ENCODE data around the gene PLEKHG5.

The PLEKHG5 gene, protein sequence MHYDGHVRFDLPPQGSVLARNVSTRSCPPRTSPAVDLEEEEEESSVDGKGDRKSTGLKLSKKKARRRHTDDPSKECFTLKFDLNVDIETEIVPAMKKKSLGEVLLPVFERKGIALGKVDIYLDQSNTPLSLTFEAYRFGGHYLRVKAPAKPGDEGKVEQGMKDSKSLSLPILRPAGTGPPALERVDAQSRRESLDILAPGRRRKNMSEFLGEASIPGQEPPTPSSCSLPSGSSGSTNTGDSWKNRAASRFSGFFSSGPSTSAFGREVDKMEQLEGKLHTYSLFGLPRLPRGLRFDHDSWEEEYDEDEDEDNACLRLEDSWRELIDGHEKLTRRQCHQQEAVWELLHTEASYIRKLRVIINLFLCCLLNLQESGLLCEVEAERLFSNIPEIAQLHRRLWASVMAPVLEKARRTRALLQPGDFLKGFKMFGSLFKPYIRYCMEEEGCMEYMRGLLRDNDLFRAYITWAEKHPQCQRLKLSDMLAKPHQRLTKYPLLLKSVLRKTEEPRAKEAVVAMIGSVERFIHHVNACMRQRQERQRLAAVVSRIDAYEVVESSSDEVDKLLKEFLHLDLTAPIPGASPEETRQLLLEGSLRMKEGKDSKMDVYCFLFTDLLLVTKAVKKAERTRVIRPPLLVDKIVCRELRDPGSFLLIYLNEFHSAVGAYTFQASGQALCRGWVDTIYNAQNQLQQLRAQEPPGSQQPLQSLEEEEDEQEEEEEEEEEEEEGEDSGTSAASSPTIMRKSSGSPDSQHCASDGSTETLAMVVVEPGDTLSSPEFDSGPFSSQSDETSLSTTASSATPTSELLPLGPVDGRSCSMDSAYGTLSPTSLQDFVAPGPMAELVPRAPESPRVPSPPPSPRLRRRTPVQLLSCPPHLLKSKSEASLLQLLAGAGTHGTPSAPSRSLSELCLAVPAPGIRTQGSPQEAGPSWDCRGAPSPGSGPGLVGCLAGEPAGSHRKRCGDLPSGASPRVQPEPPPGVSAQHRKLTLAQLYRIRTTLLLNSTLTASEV

GRCh38 chr1:6491480-6491962 lies at the start of gene PLEKHG5:
PLEKHG5 (minus strand) TSS chr1:6491667; CDS start chr1:6477571, 14,096 bp downstream.
- no peak for DNase-seq (ENCODE audit: low read depth)

DNA sequence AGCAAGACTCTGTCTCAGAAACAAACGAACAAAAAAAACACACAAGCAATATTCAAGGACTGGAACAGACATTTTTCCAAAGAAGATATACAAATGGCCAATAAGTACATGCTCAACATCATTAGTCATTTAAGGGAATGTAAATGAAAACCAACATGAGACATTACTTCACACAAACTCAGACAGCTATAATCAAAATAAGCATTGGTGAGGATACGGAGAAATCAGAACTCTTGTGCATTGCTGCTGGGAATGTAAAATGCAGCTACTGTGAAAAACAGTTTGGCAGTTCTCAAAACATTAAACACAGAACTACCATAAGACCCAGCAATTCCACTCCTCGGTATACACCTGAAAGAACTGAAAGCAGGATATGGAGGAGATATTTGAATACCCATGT lies 47.5 kb upstream of the PLEKHG5 start:
- DNase-seq (ENCODE audit: low read depth), result no peak

GRCh38 chr1:6536291-6536690 lies 44.8 kb upstream of the PLEKHG5 start:
- no peak for DNase-seq (ENCODE audit: low read depth)

DNA sequence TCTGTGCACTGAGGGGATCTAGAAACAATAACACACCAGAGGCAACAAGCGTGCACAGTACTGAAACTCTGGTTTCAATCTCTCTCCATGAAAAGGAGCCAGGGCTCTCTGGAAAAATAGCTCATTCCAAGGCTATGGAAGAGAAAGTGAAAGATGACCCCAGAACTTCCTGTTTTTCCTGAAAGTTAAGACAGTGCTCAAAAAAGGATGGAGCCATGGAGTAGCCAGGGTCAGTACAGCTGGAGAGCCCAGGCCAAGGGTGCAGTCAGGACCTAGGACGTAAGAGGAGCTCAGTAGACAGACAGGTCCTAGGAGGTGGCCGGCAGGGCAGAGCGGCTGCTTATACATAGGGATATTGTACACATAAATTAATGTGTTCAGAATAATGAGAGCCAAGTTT lies 43.7 kb upstream of the PLEKHG5 start:
- no peak for DNase-seq (ENCODE audit: low read depth)

DNA sequence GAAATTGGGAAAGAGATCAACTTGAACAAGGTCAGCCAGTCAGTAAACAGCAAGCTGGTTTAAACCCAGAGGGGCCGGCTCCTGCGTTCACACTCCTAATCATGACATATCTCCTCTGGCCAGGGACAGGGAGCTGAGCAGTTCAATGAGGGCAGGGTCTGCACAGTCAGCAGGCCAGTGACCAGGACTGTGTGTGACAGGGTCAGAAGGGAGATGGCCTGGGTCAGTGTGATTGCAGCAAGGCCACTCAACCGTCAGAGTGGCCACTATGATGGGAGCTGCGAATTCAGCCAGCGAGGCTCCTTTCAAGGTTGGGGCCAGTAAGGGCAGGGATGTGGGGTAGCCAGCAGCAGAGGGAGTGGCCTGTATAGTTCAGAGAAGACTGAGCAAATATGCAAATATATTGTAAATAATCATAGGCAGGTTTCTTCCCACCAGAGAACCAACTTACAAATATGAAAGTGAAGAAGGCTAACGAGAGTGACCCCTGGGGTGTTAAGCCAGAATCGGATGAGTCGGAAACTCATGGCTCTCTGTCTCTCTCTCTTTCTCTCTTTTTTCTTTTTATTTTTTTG lies 42.9 kb upstream of the PLEKHG5 start:
- DNase-seq (ENCODE audit: low read depth), result no peak

DNA sequence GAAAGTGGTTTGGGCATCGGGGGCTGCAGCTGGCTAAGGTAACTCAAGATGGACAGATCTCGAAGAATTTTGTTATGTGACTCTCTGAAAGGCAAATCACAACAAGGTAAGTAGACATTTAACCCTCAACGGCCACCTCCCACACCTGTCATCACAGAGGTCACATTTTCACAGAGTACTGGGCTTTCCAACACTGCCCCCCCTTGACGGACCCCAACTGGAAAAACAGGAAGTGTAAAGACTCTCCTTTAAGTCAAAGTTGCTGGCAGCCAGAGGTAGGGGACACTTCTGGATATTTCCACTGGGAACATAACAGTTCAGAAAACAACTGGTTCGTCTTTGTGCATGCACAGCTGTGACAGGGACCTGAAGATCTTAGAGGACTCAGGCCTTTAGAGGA lies 40.5 kb upstream of the PLEKHG5 start:
- DNase-seq (ENCODE audit: low read depth), result no peak

DNA sequence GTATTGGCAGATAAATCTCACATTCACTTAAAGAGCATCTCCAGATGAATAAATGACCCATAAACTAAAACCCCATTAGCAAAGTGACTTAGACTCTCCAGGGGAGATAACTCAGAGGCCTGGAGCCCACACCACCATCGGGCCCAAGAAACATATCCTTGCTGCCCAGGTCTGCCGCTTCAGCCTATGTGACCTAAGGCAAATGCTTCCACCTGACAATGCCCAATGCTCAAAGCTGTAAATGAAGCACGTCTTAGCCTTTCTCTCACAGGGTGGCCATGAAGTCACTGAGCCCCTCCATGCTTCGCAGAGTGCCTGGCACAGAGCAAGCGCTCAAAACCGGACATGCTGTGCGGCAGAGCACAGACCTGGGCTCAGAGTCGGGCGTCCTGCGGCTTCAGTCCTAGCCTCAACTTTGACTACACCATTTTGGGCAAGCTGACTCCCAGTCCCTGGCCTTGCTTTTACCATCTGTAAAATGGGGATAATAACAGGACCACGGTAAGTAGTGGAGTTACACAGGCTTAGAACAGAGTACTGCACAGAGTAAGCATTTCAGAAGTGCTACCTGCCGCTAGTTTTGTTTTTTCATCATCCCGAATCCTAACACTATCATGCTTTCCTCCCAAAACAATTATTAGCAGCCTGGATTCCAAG lies 39.2 kb upstream of the PLEKHG5 start:
- no peak for DNase-seq (ENCODE audit: low read depth)

DNA sequence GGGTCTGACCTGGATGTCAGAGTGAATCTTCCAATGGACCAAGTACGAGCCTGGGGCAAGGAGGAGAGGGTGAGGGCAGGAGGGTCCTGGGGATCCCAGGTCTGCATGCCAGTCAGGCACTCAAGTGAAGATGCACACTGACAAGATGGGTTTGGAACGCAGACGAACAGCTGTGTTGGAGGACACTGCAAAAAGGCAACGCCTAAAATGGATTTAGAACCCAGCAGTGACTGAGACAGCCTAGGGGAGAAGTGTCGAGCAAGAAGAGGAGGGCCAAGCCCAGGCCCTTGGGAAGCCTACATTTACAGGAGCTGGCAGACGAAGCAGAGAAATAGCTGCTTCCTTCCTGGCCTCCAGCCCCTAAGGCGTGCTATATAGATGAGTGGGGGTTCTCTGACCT lies 37.0 kb upstream of the PLEKHG5 start:
- no peak for DNase-seq (ENCODE audit: low read depth)

GRCh38 chr1:6526316-6526715 lies 34.8 kb upstream of the PLEKHG5 start:
- DNase-seq (ENCODE audit: low read depth), result no peak

- no peak for DNase-seq (ENCODE audit: low read depth)
These were observed 32.1 kb upstream of the PLEKHG5 start for GRCh38 chr1:6523566-6523965.

DNA sequence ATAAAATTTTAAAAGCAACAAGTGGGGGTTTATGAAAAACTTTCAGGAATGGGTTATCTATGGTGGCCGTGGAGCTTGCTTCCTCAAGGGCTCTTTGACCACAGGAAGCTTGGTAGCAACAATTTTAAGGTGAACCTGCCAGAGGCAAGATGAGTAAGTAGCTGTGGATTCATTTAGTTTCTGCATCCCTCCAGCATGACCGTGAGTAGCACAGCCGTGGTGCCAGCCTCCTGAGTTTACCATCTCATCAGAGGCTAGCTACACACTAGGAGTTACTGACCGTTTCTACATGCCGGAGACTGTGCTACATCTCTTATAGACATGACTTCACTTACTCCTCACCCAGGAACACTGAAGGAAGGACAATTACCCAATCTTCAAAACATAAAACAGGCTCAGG lies 30.1 kb upstream of the PLEKHG5 start:
- no peak for DNase-seq (ENCODE audit: low read depth)

- DNase-seq (ENCODE audit: low read depth), result no peak
These were observed 28.6 kb upstream of the PLEKHG5 start for GRCh38 chr1:6519935-6520671.

DNA sequence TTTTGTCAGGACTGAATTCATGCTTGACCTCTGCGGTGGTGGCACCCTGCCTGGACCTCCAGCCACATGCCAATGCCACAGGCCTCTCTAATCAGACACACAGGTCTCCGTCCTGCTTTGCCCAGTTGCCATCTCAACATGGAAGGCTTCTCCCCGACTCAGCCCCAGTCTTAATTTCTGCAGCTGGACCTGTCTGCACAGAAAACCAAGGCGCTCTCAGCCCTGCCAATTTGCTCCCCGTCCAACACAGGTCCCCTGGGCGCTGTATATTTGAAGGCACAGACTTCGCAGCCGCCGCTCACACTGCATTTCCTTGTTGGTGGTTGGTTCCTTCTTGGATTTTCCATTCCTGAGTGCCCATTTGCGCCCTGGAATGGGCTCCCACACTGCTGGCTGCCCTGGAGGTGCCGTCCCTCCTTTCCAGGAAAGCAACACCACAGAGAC lies 28.0 kb upstream of the PLEKHG5 start:
- DNase-seq (ENCODE audit: low read depth), result no peak

DNA sequence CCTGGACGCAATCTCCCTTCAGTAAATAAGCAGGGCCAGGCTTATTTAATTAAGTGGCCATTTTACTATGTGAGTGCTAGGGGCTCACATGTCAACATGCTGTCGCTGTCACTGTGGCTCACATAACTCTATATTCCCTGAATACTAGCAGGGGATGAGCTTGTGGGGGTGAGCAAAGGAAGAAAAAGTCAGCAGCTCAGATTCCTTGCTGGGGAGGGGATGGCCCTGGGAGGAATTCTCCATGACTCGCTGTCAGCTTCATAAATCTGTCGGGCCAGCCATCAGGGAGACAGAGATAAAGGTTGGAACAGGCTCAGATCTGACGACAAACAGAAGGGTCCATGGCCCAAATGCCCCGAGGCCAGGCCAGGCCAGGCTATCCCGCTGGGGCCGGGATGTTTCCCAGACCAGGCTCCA lies 26.0 kb upstream of the PLEKHG5 start:
- DNase-seq (ENCODE audit: low read depth), result no peak

- no peak for DNase-seq (ENCODE audit: low read depth)
These were observed 24.3 kb upstream of the PLEKHG5 start for GRCh38 chr1:6515771-6516170.

DNA sequence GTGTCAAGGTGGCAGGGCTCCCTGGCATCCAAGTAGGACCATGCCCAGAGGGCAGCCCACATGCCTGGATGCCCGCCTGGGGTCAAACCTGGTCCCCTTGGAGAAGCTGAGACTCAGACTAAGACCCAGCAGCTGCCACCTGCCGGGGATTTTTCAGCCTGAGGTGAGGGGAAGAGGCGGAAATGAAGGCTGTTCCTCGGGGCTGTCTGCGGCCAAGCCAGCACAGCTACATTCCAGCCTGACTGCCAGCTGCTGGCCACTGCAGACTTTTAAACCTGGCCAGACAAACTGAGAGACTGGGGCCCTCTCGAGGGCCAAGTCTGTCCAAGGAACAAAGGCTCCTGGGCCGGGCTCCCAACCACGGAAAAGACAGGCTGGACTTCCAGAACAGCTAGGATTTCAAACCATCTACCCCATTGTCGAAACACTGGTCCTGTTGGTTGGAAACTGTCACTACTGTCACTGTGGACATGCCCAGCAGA lies 21.9 kb upstream of the PLEKHG5 start:
- no peak for DNase-seq (ENCODE audit: low read depth)

- no peak for DNase-seq (ENCODE audit: low read depth)
These were observed 21.4 kb upstream of the PLEKHG5 start for GRCh38 chr1:6512908-6513280.

DNA sequence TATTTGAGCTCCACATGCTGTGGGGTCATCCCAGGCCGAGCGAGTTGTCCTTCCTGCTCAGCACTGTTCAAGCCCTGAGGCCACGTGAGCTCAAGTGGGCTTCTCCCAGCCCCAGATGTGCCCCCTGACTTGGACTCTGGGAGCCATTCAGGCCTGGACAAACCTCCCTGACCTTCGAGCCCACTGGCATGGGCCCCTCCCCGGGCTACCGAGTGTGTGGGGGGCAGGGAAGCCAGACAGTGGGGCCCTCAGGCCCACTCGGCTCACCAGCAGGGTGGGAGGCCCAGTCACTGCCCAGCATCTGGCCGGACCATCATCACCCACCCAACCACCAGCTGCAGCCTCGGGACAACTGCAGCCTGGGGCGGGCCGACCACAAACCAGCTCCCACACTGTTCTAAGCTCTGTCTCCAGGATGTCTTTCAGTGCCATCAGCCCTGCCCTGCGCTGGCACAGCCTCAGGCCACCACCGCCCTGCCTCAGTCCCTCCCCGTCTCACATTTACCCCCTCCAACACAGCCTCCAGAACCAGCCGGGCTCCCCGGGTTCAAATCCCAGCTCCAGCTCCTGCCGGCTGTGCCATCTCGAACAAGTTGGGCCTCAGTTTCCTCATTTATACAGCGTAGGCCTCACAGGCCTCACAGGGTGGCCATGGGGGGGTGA lies 20.9 kb upstream of the PLEKHG5 start:
- DNase-seq (ENCODE audit: low read depth), result no peak

DNA sequence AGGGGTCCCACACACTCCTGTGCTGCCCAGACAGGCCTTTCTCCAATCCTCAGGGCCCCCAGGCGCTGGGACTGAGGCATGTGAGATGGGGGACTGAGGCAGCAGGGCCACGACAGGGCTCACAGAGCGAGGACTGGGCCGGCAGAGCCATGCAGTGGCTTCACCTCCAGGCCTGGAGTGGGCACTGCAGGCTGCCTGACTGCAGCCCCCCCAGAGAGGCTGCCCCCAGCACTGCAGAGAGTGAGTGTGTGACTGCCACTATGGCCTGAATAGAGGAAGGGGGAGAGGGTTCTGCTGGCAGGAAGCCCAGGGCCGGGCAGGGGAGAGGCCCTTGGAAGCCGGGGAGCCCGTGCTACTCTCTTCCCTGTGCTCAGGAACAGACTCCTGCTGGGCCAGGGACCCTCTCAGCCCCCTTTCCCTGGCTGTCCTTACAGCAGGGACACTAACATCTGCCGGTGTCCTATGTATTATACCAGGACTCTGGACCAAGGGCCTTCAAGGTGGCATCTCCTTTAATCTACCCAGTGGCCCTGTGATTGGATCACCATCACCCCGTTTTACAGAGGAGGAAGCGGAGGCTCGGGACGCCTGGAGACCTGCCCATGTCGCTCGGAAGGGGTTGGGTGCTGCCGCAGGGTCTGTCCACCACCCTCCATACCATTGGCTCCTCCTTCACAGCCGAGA lies 20.2 kb upstream of the PLEKHG5 start:
- no peak for DNase-seq (ENCODE audit: low read depth)

- DNase-seq (ENCODE audit: low read depth), result no peak
These were observed 19.6 kb upstream of the PLEKHG5 start for GRCh38 chr1:6511056-6511455.

All from CMK (cell line).